Measurements from ENCODE around the gene POLD2.

Gene POLD2

GRCh38 chr7:44095781-44096180 is 27.6 kb downstream of the POLD2 start:
- H3K9me2 ChIP-seq (replicated peaks; ENCODE audit: insufficient read depth, low read length): no peaks in the 10 kb centered on the region
- no peak overlapping the region for H3K9ac ChIP-seq (ENCODE audit: low read length)
- no peaks in the 10 kb centered on the region for H3K79me2 ChIP-seq (ENCODE audit: insufficient read depth, low read length)
- TF ChIP-seq EZH2phosphoT487 (conservative IDR thresholded peaks at IDR 0.05; ENCODE audit: low read length): no peak
- TF ChIP-seq, protein P1, sequence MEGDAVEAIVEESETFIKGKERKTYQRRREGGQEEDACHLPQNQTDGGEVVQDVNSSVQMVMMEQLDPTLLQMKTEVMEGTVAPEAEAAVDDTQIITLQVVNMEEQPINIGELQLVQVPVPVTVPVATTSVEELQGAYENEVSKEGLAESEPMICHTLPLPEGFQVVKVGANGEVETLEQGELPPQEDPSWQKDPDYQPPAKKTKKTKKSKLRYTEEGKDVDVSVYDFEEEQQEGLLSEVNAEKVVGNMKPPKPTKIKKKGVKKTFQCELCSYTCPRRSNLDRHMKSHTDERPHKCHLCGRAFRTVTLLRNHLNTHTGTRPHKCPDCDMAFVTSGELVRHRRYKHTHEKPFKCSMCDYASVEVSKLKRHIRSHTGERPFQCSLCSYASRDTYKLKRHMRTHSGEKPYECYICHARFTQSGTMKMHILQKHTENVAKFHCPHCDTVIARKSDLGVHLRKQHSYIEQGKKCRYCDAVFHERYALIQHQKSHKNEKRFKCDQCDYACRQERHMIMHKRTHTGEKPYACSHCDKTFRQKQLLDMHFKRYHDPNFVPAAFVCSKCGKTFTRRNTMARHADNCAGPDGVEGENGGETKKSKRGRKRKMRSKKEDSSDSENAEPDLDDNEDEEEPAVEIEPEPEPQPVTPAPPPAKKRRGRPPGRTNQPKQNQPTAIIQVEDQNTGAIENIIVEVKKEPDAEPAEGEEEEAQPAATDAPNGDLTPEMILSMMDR (IDR thresholded peaks at IDR 0.05; ENCODE audit: insufficient read depth, low read length, poor library complexity, severe bottlenecking): no peak
- no peak overlapping the region for H2AFZ ChIP-seq (ENCODE audit: low read depth, low read length, severe bottlenecking)
- no peaks in the 10 kb centered on the region for H3K27me3 ChIP-seq (ENCODE audit: low read length)
- H3K9me3 ChIP-seq (ENCODE audit: insufficient read depth, low read length): no peaks in the 10 kb centered on the region
- H3K4me3 ChIP-seq (ENCODE audit: insufficient read depth, low read length, poor library complexity, severe bottlenecking): no peak overlapping the region
- H3K4me2 ChIP-seq (ENCODE audit: low read depth, low read length, poor library complexity, severe bottlenecking): no peak overlapping the region
- no peaks in the 10 kb centered on the region for H3F3A ChIP-seq (ENCODE audit: insufficient read depth)
- H4K20me1 ChIP-seq (ENCODE audit: low read depth, low read length): no peaks in the 10 kb centered on the region
- no peaks in the 10 kb centered on the region for H3K36me3 ChIP-seq (ENCODE audit: low read length)
- no peak overlapping the region for H3K27ac ChIP-seq (ENCODE audit: low read depth, low read length)

DNA sequence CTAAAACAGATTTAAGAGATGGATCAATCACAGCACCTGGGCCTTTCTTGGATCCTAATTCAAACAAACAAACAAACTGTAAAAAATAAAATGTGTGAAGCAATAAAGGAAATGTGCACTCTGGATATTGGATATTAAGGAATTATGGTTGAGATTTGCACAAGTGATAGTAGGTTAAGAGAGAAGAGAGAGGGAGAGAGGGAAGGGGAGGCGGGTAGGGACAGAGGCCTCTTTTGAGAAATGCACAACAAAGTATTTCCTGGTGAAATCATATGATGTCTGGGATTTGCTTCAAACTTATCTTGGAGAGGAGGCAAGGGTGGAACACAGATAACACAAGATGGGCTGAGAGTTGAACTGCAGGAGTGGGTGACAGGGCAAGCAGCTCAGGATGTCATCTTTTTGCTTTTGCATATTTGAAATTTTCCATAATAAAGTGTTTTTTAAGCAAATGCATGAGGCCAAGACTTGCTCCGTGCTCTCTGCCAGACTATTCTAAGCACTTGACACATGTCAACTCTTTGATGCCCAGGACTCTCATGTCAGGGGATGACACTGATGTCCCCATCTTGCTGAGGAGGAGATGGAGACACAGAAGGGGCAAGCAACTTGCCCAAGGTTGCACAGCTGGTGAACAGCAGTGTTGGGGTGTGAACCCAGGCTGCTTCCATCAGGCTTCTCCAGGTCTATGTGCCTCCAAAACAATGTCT is 28.3 kb downstream of the POLD2 start:
- no peak overlapping the region for H3K4me3 ChIP-seq (ENCODE audit: insufficient read depth, low read length, poor library complexity, severe bottlenecking)
- H2AFZ ChIP-seq (ENCODE audit: low read depth, low read length, severe bottlenecking): no peak overlapping the region
- H3K9me2 ChIP-seq (replicated peaks; ENCODE audit: insufficient read depth, low read length): no peaks in the 10 kb centered on the region
- no peaks in the 10 kb centered on the region for H3K79me2 ChIP-seq (ENCODE audit: insufficient read depth, low read length)
- H3F3A ChIP-seq (ENCODE audit: insufficient read depth): no peaks in the 10 kb centered on the region
- H3K36me3 ChIP-seq (ENCODE audit: low read length): no peaks in the 10 kb centered on the region
- TF ChIP-seq EZH2phosphoT487 (conservative IDR thresholded peaks at IDR 0.05; ENCODE audit: low read length): no peak
- TF ChIP-seq, protein P1 (IDR thresholded peaks at IDR 0.05; ENCODE audit: insufficient read depth, low read length, poor library complexity, severe bottlenecking): no peak
- H3K9ac ChIP-seq (ENCODE audit: low read length): no peak overlapping the region
- H3K27me3 ChIP-seq (ENCODE audit: low read length): no peaks in the 10 kb centered on the region
- H3K4me2 ChIP-seq (ENCODE audit: low read depth, low read length, poor library complexity, severe bottlenecking): no peak overlapping the region
- no peak overlapping the region for H3K27ac ChIP-seq (ENCODE audit: low read depth, low read length)
- no peaks in the 10 kb centered on the region for H3K9me3 ChIP-seq (ENCODE audit: insufficient read depth, low read length)
- no peaks in the 10 kb centered on the region for H4K20me1 ChIP-seq (ENCODE audit: low read depth, low read length)

- H2AFZ ChIP-seq (ENCODE audit: low read depth, low read length, severe bottlenecking): no peak overlapping the region
- H4K20me1 ChIP-seq (ENCODE audit: low read depth, low read length): no peaks in the 10 kb centered on the region
- no peaks in the 10 kb centered on the region for H3K9me3 ChIP-seq (ENCODE audit: insufficient read depth, low read length)
- H3K27me3 ChIP-seq (ENCODE audit: low read length): no peaks in the 10 kb centered on the region
- no peak overlapping the region for H3K4me3 ChIP-seq (ENCODE audit: insufficient read depth, low read length, poor library complexity, severe bottlenecking)
- no peak overlapping the region for H3K9ac ChIP-seq (ENCODE audit: low read length)
- no peak overlapping the region for H3K4me2 ChIP-seq (ENCODE audit: low read depth, low read length, poor library complexity, severe bottlenecking)
- H3K9me2 ChIP-seq (replicated peaks; ENCODE audit: insufficient read depth, low read length): no peaks in the 10 kb centered on the region
- H3F3A ChIP-seq (ENCODE audit: insufficient read depth): no peaks in the 10 kb centered on the region
- TF ChIP-seq, protein P1 (IDR thresholded peaks at IDR 0.05; ENCODE audit: insufficient read depth, low read length, poor library complexity, severe bottlenecking): no peak
- TF ChIP-seq EZH2phosphoT487 (conservative IDR thresholded peaks at IDR 0.05; ENCODE audit: low read length): no peak
- no peak overlapping the region for H3K27ac ChIP-seq (ENCODE audit: low read depth, low read length)
- no peaks in the 10 kb centered on the region for H3K36me3 ChIP-seq (ENCODE audit: low read length)
- no peaks in the 10 kb centered on the region for H3K79me2 ChIP-seq (ENCODE audit: insufficient read depth, low read length)
Observed at GRCh38 chr7:44094365-44094764, 29.0 kb downstream of the POLD2 start.

Measured in SU-DHL-6 (cell line).